Uterus (tissue), 2 donors: ENCODE data around the gene ABCA9.

Source experiments
- CTCF ChIP-seq, 4 experiments: fragments of 200-600 bp in 2 of 4; fragments of 450-650 bp in 2 of 4; sonication (generic) in 2 of 4; IDR thresholded peaks; one replicate each; pipeline ENCODE4 v1.5.1; 2016 to 2019; ENCODE audit warnings: antibody characterized with exemption in 4 of 4, mild to moderate bottlenecking in 2 of 4, moderate library complexity in 1 of 4
- POLR2A ChIP-seq, 2 donors: fragments of 450-650 bp; IDR thresholded peaks; one replicate each; pipeline ENCODE4 v1.6.1; 2016; ENCODE audit warnings: antibody characterized with exemption in 2 of 2, mild to moderate bottlenecking in 1 of 2, moderate library complexity in 1 of 2

- TF ChIP-seq CTCF (IDR thresholded peaks at IDR 0.05) (no peak), POLR2A (IDR thresholded peaks at IDR 0.05) (no peak)
Measured at GRCh38 chr17:68961214-68961882, 99.4 kb downstream of the ABCA9 start.
